Mesendoderm (in vitro differentiated cells): ENCODE measurements around the gene PLEKHA5.

Experiments used
- DNase-seq: peaks from one replicate; pipeline ENCODE4 v3.0.0; 2013
- H2AK5ac ChIP-seq: 2 replicates; pipeline ENCODE4 v1.6.1; 2013; ENCODE audit warnings: low read length, inconsistent platforms
- H2BK120ac ChIP-seq: 2 replicates; pipeline ENCODE4 v1.6.1; 2013; ENCODE audit warnings: low read depth, mild to moderate bottlenecking, low read length, moderate library complexity, mixed read lengths
- H2BK15ac ChIP-seq: replicated peaks from 2 replicates; pipeline ENCODE4 v1.6.1; 2013; ENCODE audit warnings: low read depth, mild to moderate bottlenecking, moderate library complexity
- H2BK5ac ChIP-seq: 2 replicates; pipeline ENCODE4 v1.6.1; 2013; ENCODE audit warnings: low read length, inconsistent platforms
- H3K18ac ChIP-seq: 2 replicates; pipeline ENCODE4 v1.6.1; 2013; ENCODE audit warnings: mild to moderate bottlenecking, low read length, mixed read lengths
- H3K23ac ChIP-seq: one replicate; pipeline ENCODE4 v1.6.1; 2013; ENCODE audit warnings: low read length
- H3K27ac ChIP-seq: 2 replicates; pipeline ENCODE4 v1.5.1; 2013; ENCODE audit warnings: low read depth, mild to moderate bottlenecking, inconsistent platforms, low read length, moderate library complexity
- H3K27me3 ChIP-seq: 2 replicates; pipeline ENCODE4 v1.6.1; 2013; ENCODE audit warnings: low read length, control low read depth, mild to moderate bottlenecking, inconsistent platforms; ENCODE audit not compliant: insufficient read depth, poor library complexity
- H3K36me3 ChIP-seq: 2 replicates; pipeline ENCODE4 v1.6.1; 2013; ENCODE audit warnings: low read length, inconsistent platforms; ENCODE audit not compliant: control insufficient read depth, insufficient read depth
- H3K4ac ChIP-seq: one replicate; pipeline ENCODE4 v1.6.1; 2013; ENCODE audit warnings: low read depth, mild to moderate bottlenecking, low read length, moderate library complexity
- H3K4me1 ChIP-seq: 2 replicates; pipeline ENCODE4 v1.6.1; 2013; ENCODE audit warnings: low read depth, low read length, inconsistent platforms; ENCODE audit not compliant: control insufficient read depth
- H3K4me2 ChIP-seq: 2 replicates; pipeline ENCODE4 v1.6.1; 2013; ENCODE audit warnings: low read length
- H3K4me3 ChIP-seq: 2 replicates; pipeline ENCODE4 v1.5.1; 2013; ENCODE audit warnings: mild to moderate bottlenecking, low read length
- H3K56ac ChIP-seq: one replicate; pipeline ENCODE4 v1.6.1; 2013; ENCODE audit warnings: low read length
- H3K79me1 ChIP-seq: 2 replicates; pipeline ENCODE4 v1.6.1; 2013; ENCODE audit warnings: low read length, inconsistent platforms
- H3K79me2 ChIP-seq: 2 replicates; pipeline ENCODE4 v1.6.1; 2013; ENCODE audit warnings: mild to moderate bottlenecking, low read length; ENCODE audit not compliant: control insufficient read depth, insufficient read depth
- H3K9ac ChIP-seq: 2 replicates; pipeline ENCODE4 v1.6.1; 2013; ENCODE audit warnings: low read length, inconsistent platforms
- H4K5ac ChIP-seq: one replicate; pipeline ENCODE4 v1.6.1; 2013; ENCODE audit warnings: low read length
- H4K8ac ChIP-seq: one replicate; pipeline ENCODE4 v1.6.1; 2013; ENCODE audit warnings: low read depth, mild to moderate bottlenecking, control low read depth, low read length, moderate library complexity
- WGBS: extraction: QIAGEN DNeasy Blood & Tissue Kit; methylation state at CpG from one replicate; pipeline ENCODE4 v1.1.7; 2013; ENCODE audit warnings: low lambda C conversion rate, missing lambda C conversion rate; ENCODE audit not compliant: insufficient coverage; ENCODE audit errors: extremely low coverage; 5-methylcytosine and 5-hydroxymethylcytosine counted together

PLEKHA5 gene

DNA sequence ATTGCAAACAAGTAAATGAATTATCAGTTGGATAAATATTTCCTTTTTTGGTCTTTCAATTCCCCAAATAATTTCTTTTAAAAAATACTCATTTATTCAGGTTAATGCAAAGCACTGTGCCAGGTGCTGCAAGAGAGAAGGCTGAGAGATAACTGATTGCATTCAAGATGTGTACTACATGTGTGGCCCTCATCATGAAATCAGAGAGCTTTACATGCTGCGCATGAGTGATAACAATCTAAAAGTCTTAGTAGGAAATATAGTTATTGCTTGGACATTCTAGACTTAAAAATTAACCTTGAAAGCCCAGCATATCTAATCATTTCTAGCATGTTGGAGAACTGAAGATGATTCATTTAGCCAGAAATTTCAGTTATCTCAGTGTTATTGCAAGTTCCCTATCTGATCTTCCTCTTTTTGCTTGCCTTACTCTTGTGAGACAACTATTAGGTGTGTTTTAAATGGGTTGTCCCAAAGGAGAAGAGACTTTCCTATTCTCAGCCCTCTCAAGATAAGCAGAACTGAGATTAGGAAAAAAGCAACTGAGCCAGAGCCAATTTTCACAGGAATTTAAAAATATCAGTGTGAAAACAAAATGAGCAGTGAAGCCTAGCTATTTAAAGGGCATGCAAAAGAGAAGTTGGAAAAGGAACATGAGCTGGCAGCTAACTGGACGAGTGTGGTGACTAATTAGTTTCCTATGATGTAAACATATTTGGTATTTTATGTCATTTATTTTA, 60.9 kb downstream of the PLEKHA5 start:
- no peak overlapping the region for H4K8ac ChIP-seq
- no peak overlapping the region for H2AK5ac ChIP-seq
- peaks cover 13% of the 10 kb centered on the region for H3K79me1 ChIP-seq
- H2BK15ac ChIP-seq = no peak overlapping the region
- DNase-seq = peak; percentile 75
- H4K5ac ChIP-seq = no peak overlapping the region
- no peak overlapping the region for H2BK120ac ChIP-seq
- H3K4me1 ChIP-seq = peaks cover 7% of the 10 kb centered on the region
- H3K27me3 ChIP-seq = no peaks in the 10 kb centered on the region
- H3K9ac ChIP-seq = no peak overlapping the region
- no peak overlapping the region for H3K27ac ChIP-seq
- peaks cover 25% of the 10 kb centered on the region for H3K79me2 ChIP-seq
- H3K23ac ChIP-seq = no peak overlapping the region
- no peak overlapping the region for H3K56ac ChIP-seq
- WGBS = no CpG with 5 or more reads among the region's 2 CpGs
- H3K36me3 ChIP-seq = no peaks in the 10 kb centered on the region
- no peak overlapping the region for H2BK5ac ChIP-seq
- no peak overlapping the region for H3K4me2 ChIP-seq
- no peak overlapping the region for H3K18ac ChIP-seq
- H3K4ac ChIP-seq = no peak overlapping the region
- no peak overlapping the region for H3K4me3 ChIP-seq

DNA sequence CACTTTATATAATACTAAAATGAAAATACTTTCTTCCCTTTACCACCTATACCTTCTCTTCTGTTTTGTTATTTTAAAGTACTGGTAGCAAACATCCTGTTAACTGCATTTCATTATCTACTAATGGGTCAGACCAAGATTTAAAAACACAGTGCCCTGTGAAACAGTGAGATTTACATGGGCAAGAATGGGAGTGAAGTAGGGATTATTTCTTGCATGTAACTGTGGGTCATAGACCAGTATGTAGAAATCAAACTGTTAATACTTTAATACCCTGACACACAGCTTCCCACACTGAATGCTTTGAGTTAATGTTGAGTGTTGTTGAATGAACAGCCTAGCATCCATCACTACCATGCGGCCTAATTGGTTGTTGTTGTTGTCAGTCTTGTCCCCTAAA, 61.6 kb downstream of the PLEKHA5 start:
- no peak overlapping the region for H3K23ac ChIP-seq
- no peak overlapping the region for H3K4ac ChIP-seq
- H3K18ac ChIP-seq = no peak overlapping the region
- no peak overlapping the region for H2BK5ac ChIP-seq
- H4K8ac ChIP-seq = no peak overlapping the region
- peaks cover 25% of the 10 kb centered on the region for H3K79me2 ChIP-seq
- WGBS = no CpG with 5 or more reads among the region's 1 CpG
- H2BK120ac ChIP-seq = peak overlapping the region; percentile 45
- no peak overlapping the region for H4K5ac ChIP-seq
- no peak overlapping the region for H3K9ac ChIP-seq
- H2BK15ac ChIP-seq = no peak overlapping the region
- no peak overlapping the region for H3K4me3 ChIP-seq
- peaks cover 13% of the 10 kb centered on the region for H3K79me1 ChIP-seq
- H3K4me1 ChIP-seq = peaks cover 7% of the 10 kb centered on the region
- H3K56ac ChIP-seq = peak overlapping the region; percentile 44
- H3K4me2 ChIP-seq = no peak overlapping the region
- H2AK5ac ChIP-seq = no peak overlapping the region
- H3K27me3 ChIP-seq = no peaks in the 10 kb centered on the region
- DNase-seq = no peak
- no peaks in the 10 kb centered on the region for H3K36me3 ChIP-seq
- H3K27ac ChIP-seq = no peak overlapping the region

DNA sequence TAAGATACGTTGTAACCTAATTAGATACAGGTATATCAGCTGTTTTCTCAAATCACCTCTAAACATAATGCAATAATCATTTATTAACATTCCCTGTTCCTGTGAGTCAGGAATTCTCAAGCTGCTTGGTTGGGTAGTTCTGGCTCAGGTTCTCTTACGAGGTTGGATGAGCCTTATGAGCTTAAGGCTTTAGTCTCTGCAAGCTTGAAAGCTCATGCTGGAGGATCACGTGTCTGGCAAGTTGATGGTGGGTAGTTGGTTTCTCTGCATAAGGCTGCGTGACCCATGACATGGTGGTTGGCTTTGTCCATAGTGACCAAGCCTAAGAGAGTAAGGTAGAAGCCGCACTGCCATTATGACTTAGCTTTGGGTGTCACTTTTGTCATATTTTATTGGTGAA, 62.0 kb downstream of the PLEKHA5 start:
- H3K9ac ChIP-seq = no peak overlapping the region
- no peaks in the 10 kb centered on the region for H3K36me3 ChIP-seq
- H3K4me1 ChIP-seq = peaks cover 7% of the 10 kb centered on the region
- H3K27me3 ChIP-seq = no peaks in the 10 kb centered on the region
- H3K56ac ChIP-seq = no peak overlapping the region
- peak; percentile 41 for DNase-seq
- H3K4me2 ChIP-seq = no peak overlapping the region
- no peak overlapping the region for H2AK5ac ChIP-seq
- peaks cover 13% of the 10 kb centered on the region for H3K79me1 ChIP-seq
- WGBS = no CpG with 5 or more reads among the region's 5 CpGs
- peaks cover 25% of the 10 kb centered on the region for H3K79me2 ChIP-seq
- no peak overlapping the region for H3K18ac ChIP-seq
- no peak overlapping the region for H3K23ac ChIP-seq
- H3K4me3 ChIP-seq = no peak overlapping the region
- H2BK15ac ChIP-seq = no peak overlapping the region
- no peak overlapping the region for H3K4ac ChIP-seq
- H3K27ac ChIP-seq = no peak overlapping the region
- no peak overlapping the region for H4K8ac ChIP-seq
- no peak overlapping the region for H2BK120ac ChIP-seq
- no peak overlapping the region for H4K5ac ChIP-seq
- peak overlapping the region; percentile 27 for H2BK5ac ChIP-seq

DNA sequence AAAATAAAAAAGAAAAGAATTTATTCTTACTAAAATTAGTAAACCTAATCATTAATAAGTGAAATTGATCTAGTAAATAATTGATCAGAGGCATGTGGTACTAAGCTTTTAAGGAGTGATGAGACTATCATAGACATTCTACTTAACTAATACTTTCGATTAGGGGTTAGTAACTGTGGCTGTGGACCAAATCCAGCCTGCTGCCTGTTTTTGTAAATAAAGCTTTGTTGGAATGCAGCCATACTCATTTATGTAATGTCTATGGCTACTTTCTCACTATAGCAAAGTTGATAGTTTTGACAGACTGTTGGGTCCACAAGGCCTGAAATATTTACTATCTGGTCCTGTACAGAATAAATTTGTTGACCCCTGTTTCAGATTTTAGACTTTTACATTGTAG, 63.2 kb downstream of the PLEKHA5 start:
- WGBS = no CpG with 5 or more reads among the region's 1 CpG
- Histone ChIP-seq H3K9ac (no peak overlapping the region), H2AK5ac (no peak overlapping the region), H3K36me3 (no peaks in the 10 kb centered on the region), H3K18ac (no peak overlapping the region), H3K4ac (no peak overlapping the region), H3K27ac (no peak overlapping the region), H3K4me3 (no peak overlapping the region), H2BK120ac (no peak overlapping the region), H3K79me1 (peaks cover 16% of the 10 kb centered on the region), H3K4me1 (peaks cover 9% of the 10 kb centered on the region), H4K8ac (no peak overlapping the region), H2BK5ac (no peak overlapping the region), H3K56ac (no peak overlapping the region), H3K4me2 (no peak overlapping the region), H3K79me2 (peaks cover 22% of the 10 kb centered on the region), H4K5ac (no peak overlapping the region), H3K23ac (no peak overlapping the region), H3K27me3 (no peaks in the 10 kb centered on the region), H2BK15ac (no peak overlapping the region)
- no peak for DNase-seq

DNA sequence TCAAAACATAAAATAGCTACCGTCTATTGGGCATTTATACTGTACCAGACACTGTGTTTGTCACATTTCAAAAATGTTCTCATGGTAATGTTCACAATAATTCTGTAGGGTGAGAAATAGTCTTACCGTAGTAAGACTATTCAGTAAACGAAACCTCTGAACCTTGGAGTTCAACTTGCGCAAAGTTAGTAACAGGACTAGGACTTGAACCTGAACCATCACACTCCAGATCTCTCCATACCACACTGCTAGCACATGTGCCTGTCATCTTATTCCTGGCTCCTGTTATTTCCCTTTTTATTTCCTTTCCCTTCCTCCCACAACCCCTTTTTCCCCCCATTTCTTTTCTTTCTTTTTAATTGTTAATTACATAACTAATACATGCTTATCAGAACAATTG, 65.4 kb downstream of the PLEKHA5 start:
- Histone ChIP-seq H3K4me1 (peaks cover 9% of the 10 kb centered on the region), H3K4ac (no peak overlapping the region), H3K4me2 (no peak overlapping the region), H3K4me3 (no peak overlapping the region), H2BK5ac (no peak overlapping the region), H3K56ac (no peak overlapping the region), H2BK15ac (no peak overlapping the region), H3K9ac (no peak overlapping the region), H3K23ac (no peak overlapping the region), H4K8ac (no peak overlapping the region), H3K79me1 (peaks cover 22% of the 10 kb centered on the region), H3K79me2 (peaks cover 26% of the 10 kb centered on the region), H3K27me3 (no peaks in the 10 kb centered on the region), H3K36me3 (no peaks in the 10 kb centered on the region), H4K5ac (no peak overlapping the region), H2AK5ac (no peak overlapping the region), H3K27ac (no peak overlapping the region), H3K18ac (no peak overlapping the region), H2BK120ac (no peak overlapping the region)
- no peak for DNase-seq
- WGBS = no CpG with 5 or more reads among the region's 4 CpGs
